ENCODE results near the gene TAF1D. TPM values are rescaled to one million over a fixed set of nuclear protein-coding genes. Genes with fewer than 3 reads are reported as not detected.
"Not testable (repeated sequence)": the region's sequence is repeated elsewhere in the genome, so short reads cannot be mapped to it uniquely, and the experiment has no call there.

TAF1D gene, protein sequence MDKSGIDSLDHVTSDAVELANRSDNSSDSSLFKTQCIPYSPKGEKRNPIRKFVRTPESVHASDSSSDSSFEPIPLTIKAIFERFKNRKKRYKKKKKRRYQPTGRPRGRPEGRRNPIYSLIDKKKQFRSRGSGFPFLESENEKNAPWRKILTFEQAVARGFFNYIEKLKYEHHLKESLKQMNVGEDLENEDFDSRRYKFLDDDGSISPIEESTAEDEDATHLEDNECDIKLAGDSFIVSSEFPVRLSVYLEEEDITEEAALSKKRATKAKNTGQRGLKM
- 78.6 and 97.3 TPM in 2 replicates for total RNA-seq (2014; rRNA removed; shearing (Covaris generic))

DNA sequence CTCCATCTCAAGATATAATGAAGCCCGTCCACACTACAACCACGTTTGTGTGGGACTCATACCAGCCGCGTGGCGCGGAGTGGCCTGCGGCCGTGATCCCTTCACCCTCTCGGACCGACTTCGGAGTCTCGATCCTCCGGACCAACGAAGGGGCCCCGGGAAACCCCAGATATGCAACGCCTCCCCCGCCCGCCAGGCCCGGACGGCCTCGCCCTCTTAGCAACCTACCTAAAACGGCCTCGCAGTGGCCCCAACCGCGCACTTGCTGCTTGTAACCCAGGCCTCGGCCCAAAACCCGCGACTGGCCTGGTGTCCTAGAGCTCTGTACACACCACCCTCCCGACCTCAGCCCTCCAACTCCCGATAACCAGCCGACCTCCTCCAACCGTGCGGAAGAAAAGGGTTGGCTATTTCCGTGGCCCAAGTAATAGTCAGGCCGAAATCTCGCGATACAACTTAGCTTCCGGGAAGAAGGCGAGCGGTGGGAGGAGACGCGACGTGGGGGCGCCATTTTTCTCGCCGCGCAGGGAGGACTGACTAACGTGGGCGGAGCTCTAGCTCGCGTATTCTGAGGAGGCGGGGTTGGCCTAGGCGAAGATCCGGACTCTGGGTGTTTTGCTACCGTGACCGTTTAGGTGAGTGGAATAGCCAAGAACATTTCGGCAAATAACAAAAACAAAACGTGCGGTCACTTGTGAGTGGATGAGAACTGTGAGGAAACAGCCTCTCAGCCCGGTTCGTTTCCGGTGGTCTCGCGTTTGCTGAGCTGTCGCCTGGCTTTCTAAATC is at the start of gene TAF1D, which contains the start of gene C11orf54:
TSS of gene TAF1D (minus strand) at position 402 of the 788 bp plus-strand sequence. CDS start 2,191 bp downstream, outside the sequence.
TSS of gene C11orf54 (plus strand) at position 579 of the 788 bp plus-strand sequence. CDS start 5,722 bp downstream, outside the sequence.
- DNase-seq (ENCODE audit: low read depth), result peak; percentile 98

DNA sequence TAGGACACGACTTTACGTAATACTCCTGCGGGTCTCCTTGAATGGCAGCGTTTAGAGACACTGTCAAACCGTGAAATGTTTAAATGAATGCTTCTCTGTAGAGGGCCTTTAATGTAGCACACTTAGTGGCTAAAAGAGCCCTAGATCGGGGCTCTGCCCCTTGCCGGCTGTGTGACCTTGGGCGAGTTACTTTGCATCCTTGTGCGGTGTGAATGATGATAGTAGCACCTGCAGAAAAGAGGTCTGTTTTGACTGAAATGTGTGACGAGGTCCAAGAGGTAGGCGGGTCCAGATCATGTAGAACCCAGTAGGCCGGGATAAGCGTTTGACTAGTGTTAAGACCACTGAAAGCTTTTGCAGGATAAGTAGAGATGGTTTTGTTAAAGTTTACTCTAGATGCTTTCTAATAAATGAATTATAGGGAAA is 43.7 kb upstream of the TAF1D start:
- no peak for DNase-seq (ENCODE audit: low read depth)

DNA sequence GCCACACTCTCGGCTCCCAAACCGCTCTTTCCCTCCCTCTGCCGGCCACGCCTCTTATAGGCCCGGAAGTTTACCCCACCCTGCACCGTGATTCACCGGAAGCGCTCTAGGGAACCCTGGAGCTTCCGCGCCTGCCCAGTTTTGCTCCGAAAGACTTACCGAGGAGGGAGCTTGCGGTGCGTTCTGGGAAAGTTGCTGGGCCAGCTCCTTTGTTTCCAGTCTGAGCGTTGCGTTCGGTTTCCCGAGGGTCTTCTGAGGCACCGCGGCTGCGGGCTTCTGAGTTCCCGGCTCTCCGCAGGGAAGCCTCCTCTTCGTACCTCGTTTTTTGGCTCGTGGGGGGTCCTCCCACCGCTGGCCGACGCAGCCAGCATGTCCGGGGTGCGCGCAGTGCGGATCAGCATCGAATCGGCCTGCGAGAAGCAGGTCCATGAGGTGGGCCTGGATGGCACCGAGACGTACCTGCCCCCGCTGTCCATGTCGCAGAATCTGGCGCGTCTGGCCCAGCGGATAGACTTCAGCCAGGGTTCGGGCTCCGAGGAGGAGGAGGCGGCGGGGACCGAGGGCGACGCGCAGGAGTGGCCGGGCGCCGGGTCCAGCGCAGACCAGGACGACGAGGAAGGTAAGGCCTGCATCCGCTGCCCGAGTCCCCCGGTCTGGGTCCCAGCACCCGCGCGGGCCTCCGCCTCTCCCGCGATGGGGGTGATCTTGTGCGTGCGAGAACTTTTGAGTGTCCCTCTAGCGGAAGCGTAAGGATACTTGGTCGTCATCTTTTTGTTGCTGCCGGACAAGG is 43.0 kb upstream of the TAF1D start, which contains the start of gene MED17:
TSS of gene MED17 (plus strand) at position 138 of the 790 bp plus-strand sequence. CDS start at position 370, 232 bp downstream.
- DNase-seq (ENCODE audit: low read depth), result peak; percentile 95

DNA sequence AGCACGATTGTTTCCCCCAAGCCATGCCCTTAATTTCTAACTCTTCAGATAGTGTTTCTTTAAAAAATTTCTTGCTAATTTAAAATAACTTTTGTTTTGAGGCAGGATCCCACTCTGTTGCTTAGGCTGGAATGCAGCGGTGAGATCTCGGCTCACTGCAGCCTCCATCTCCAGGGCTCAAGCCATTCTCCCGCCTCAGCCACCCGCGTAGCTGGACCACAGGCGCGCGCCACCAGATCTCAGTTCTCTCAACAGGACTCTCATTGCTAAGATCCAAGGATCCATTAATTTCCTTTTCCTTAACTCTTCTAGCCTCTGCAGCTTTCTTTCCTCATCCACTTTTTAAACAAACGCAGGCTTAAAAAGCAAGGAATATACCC is 42.5 kb upstream of the TAF1D start:
- DNase-seq (ENCODE audit: low read depth), result no peak

DNA sequence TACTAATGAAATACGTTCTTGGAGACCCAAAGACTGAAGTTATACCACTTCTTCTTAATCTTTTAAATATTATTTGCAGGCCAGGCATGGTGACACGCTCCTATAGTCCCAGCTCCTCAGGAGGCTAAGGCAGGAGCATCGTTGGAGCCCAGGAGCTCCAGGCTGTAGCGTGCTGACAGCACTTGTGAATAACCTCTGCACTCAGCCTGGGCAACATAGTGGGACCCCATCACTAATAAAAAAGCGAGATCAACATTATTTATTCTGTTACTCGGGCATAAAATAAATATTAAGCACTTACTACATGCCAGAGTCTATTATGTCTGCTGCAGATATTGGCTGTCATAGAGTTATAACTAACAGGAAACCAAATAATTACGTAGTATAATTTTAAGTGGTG is 42.1 kb upstream of the TAF1D start:
- DNase-seq (ENCODE audit: low read depth), result no peak

DNA sequence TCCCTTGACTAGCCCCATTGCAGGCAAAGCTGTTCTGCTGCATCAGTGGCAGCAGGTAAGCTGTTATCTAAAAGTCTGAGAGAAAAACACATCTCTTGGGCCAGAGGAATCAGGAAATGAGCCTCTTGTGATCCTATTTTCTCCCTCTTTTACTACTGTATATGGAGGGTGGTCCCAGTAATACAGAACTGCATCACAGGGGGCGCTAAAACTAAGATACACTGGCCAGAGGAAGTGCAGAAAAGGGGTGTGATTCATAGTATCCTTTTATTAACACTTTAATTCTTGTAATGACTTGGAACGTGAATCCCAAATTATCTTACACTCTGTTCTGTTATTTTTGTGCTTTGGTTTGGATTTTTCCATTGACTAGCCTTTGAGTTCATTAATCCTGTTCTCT is 34.0 kb upstream of the TAF1D start:
- DNase-seq (ENCODE audit: low read depth), result no peak

DNA sequence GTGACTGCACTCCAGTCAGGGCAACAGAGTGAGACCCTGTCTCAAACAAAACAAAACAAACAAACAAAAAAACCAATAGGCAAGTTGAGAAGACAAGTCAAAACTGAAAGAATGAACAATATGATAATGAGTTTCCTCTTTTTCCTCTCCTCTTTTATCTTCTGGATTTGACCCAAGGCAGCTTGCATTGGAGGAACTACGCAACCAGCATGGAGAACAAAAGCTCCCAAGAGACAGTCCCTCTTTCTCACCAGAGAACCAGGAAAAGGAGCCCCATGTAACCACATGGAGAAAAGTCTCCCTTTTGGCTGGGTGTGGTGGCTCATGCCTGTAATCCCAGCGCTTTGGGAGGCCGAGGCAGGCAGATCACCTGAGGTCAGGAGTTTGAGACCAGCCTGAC is 33.3 kb upstream of the TAF1D start:
- DNase-seq (ENCODE audit: low read depth), result not testable (repeated sequence)

DNA sequence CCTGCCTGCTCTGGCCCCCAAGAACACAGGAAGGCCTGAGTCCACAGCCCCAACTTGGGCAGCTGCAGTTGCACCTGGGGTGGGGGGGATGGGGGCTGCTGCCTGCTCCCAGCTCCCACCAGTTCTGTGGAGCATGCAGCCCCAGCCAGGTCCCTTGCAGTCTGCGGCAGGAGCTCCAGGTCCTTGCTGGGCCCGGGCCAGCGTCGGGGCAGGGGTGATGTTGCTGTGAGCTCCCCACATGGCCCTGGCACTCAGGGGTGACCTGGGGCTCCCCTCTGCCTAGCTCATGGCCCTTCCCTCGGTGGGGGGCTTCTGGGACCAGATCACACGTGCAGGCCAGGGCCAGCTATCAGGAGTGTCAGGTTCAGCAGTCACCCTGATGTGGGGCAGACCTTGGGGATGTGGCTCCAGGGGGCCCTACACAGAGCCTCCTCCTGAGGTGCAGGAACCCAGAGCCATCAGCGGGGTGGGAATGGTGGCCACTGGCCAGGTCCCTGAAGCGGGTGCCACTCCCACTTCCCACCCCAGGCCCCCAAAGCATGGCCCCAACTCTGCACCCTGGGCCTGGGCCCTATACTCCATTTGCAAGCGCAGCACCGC is 32.4 kb upstream of the TAF1D start:
- DNase-seq (ENCODE audit: low read depth), result no peak

DNA sequence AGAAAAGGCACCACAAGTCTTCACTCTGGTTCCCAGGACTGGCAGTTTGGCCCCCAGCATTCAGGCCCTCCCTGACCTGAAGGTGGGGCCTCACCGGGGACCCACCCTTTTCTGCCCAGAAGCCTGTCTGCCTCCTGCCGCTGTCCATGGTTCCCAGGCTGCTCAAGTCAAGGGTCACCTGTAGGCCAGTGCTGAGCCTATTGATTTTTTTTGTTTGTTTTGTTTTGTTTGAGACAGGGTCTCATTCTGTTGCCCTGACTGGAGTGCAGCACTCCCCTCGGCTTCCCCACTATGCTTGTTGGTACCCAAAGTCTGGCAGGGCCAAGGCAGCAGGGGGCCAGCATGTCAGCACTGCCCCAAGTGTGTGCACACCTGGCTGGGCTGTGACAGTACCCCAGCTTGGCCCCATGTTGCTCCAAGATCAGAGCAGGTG is 31.8 kb upstream of the TAF1D start:
- DNase-seq (ENCODE audit: low read depth), result no peak

DNA sequence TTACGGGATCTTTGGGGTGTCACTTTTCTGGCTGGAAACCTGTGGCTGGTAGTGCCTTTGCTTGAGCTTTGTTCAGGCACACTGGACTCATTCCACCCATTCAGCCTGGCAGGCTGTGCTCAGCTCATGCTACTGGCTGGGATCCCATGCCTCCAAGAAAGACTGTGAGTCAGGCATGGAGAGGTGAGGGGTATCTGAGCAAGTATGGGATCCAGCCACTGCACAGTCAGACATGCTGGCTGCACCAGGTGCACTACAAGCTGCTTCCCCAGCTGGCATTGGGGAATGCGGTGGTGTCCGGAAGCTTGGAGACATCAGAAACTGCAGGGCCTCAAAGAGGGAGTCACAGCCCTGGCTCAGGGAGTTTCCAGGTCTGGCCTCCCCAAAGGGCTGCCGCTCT is 30.8 kb upstream of the TAF1D start:
- no peak for DNase-seq (ENCODE audit: low read depth)

DNA sequence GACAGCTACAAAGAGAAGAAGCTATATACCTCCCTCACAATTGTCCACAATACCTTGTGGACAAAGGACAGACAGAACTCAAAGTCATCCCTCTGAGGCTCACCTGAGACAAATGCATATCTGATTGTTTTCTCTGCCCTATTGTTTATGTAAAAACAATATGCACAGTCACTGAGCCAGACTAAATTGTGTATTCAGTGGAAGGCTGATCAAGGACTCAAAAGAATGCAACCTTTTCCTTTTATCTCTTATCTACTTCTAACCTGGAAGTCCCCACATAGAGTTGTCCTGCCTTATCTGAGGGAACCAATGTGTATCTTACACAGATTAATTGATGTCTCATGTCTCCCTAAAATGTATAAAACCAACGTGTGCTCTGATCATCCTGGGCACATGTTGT is 28.9 kb upstream of the TAF1D start:
- no peak for DNase-seq (ENCODE audit: low read depth)

DNA sequence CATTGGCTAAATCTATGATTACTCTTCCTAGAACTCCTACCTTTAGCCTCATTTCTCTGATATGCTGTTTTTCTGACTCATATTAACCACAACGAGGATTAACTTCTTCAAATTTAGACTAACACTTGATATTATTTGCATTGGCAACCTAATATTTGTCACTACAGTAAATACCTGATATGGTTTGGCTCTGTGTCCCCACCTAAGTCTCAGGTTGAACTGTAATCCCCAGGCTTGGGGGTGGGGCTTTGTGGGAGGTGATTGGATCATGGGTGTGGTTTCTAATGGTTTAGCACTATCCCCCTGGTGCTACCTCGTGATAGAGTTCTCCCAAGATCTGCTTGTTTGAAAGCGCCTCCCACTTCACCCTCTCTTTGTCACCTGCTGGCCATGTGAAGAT is 25.7 kb upstream of the TAF1D start:
- DNase-seq (ENCODE audit: low read depth), result peak; percentile 17

DNA sequence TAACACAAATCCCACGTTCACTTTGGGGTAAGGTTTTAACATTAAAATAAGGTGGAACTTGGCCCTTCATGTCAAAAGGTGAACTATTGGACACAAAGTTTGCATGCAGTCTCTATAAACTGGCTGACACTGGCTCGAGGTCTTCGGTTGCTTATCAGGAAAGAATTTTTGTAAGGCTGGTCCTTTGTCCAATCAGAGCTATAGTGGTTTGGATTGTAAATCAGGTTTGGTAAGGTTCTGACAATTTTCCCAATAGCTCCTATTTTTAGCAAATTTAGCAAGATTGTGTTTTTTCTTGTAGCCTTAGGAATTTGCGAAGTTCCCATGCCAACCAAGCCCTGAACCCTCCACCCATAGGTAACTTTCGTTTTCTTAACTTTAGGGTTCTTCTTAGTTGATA is 25.2 kb upstream of the TAF1D start:
- DNase-seq (ENCODE audit: low read depth), result no peak

DNA sequence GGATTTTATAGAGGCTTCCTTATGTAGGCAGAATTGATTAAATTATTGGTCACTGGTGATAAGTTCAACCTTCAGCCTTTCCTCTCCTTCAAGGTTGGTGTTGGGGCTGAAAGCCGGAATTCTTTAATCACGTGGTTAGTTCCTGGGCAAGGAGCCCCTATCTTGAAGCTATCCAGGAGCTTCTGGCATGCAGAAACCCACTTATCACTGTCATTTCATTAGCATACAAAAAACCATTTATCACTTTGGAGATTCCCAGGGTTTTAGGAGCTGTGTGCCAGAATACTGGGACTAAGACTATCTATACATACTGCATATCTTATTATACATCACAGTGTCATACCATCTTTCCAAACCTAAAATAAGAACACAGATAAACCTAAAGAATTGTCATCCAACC is 24.3 kb upstream of the TAF1D start:
- no peak for DNase-seq (ENCODE audit: low read depth)

DNA sequence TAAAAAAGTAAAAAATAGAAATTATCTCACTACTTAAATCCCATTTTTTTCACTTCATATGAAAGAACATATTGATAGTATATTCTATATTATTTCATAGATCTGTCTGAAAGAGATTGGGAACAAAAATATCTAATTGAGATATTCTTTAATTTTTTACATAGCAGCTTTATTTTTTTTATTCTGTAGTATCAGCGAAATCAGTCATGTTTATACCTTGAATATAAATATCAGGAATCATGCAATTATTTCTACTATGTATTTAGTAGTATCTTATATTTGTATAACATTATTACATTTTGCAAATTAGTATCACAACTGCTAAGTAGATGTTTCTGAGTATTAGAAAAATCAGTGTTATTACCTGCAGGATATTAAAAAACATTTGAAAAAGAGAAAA is 20.6 kb upstream of the TAF1D start:
- DNase-seq (ENCODE audit: low read depth), result no peak

DNA sequence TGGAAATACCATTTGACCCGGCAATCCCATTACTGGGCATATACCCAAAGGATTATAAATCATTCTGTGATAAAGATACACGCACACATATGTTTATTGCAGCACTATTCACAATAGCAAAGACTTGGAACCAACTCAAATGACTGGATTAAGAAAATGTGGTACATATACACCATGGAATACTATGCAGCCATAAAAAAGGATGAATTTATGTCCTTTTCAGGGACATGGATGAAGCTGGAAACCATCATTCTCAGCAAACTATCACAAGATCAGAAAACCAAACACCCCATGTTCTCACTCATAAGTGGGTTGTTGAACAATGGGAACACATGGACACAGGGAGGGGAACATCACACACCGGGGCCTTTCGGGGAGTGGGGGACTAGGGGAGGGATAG is 17.8 kb upstream of the TAF1D start:
- not testable (repeated sequence) for DNase-seq (ENCODE audit: low read depth)

DNA sequence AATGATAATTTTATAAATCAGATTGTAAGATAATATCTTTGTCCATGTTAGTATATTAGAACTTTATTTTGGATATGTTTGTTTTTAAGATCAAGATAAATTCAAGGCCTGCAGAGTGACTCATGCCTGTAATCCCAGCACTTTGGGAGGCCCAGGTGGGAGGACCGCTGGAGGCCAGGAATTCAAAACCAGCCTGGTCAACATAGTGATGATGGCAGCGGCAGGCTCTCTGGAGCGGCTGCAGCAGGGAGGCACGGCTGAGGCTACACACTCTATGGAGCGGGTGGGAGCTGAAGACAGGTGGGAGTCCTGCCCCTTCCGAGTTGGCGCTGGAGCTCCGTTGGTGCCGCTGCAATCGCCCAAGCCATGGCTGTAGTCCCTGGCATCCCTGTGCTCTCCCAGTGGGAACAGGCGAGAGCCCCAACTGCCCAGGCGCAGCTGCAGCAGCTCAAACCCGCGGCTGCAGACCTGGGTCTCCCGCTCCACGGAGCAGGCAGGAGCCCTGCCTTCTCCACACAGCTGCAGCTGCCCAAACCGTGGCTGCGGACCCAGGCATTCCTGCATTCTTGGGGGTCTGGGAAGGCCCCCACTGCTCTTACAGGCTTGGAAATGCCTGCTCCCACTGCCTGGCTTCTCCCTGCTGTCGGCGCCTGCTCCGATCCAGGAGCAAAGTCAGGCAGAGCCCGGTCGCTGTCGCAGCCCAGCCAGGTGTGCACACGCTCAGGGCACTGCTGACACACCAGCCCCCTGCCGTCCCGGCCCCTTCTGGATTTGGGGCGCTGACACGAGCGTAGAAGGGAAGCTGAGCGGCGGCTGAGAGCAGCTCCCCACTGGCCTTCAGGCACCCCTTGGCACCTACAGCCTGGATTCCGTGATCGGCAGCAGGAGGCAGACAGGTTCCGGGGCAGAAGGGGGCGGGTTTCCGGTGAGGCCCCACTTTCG is 16.9 kb upstream of the TAF1D start:
- no peak for DNase-seq (ENCODE audit: low read depth)

DNA sequence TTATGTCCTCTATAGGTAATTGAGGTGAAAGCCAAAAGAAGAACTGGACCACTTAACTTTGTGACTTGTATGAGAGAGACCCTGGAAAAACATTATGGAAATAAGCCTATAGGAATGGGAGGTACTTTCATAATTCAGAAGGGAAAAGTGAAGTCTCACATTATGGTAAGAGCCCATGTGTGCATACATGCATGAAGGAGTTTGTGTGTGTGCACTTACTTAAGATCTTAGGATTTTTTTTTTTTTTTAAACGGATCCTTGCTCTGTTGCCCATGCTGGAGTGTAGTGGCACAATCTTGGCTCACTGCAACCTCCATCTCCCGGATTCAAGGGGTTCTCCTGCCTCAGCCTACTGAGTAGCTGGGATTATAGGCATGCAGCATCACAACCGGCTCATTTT is 16.0 kb upstream of the TAF1D start:
- no peak for DNase-seq (ENCODE audit: low read depth)

DNA sequence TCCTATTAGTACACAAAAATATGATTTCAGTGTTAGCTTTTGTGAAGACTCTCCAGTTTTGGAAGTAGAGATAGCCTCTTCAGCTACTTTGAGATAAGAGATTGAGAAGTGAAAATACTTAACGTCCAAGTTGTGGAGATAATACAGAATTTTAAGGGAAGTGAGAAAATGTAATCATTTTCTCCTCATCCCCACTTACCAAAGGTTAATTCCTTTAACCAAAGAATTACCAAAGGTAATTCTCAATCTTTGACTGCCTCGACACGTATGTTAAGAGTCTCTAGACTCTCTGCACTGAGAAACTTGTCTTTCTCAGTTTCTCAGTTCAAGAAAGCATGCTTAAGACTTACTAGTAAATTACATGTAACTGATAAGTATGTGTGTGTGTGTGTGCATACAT is 15.5 kb upstream of the TAF1D start:
- DNase-seq (ENCODE audit: low read depth), result no peak

DNA sequence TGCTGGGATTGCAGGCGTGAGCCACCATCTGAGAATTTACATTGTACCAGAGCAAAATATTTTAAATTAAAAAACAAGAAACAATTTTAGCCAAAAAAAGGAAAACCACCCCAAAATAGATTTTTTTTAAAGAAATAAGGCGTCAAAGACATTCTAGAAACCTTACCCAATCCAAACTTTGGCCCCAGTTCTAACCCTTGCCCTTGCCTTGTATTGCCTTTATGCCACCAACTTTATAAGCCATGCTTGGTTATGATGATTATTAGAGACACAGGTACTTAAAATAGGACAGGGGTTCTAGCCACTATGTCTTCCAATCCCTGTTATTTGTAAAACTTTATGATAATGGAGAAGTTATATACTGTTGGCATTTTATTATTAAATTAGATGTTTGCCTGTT is 11.9 kb upstream of the TAF1D start:
- DNase-seq (ENCODE audit: low read depth), result no peak

DNA sequence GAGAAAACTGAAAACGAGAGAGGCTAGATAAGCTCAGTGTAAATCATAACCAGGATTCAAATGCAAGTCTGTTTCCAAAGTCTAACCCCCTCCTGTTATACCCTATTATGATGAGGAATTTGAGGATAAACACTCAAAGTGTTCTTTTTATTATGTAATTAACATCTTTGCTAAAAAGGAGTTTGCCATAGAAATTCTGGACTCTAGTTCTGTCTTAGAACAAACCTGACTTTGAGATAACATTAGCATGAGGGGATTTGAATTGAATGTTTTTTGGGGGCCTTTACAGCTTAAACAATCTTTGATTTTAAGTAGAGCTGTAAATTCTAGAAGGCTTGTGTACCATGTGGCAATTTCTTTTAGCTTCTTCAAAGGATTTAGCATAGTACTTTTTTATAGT is 9.7 kb upstream of the TAF1D start:
- DNase-seq (ENCODE audit: low read depth), result no peak
